Right atrium auricular region (tissue), 2 donors: ENCODE results near the gene ARHGEF25. TPM values are rescaled to one million over a fixed set of nuclear protein-coding genes. Genes with fewer than 3 reads are reported as not detected.
"Not testable (repeated sequence)": the region's sequence is repeated elsewhere in the genome, so short reads cannot be mapped to it uniquely, and the experiment has no call there.

Source experiments
- DNase-seq: peaks from one replicate; pipeline ENCODE4 v3.0.0-alpha.2; 2019; ENCODE audit warnings: low spot score
- H3K27ac ChIP-seq, 2 donors: fragments of 200-600 bp; sonication (generic); 1 replicate in 1 of 2; 2 replicates in 1 of 2; pipeline ENCODE4 v1.5.1; 2016 to 2019
- H3K27me3 ChIP-seq, 2 donors: fragments of 200-600 bp; sonication (generic); one replicate each; pipeline versions ENCODE4 v1.5.1 to v1.6.0; 2017 to 2019
- H3K36me3 ChIP-seq: fragments of 200-600 bp; sonication (generic); one replicate; pipeline ENCODE4 v1.5.1; 2016
- H3K4me1 ChIP-seq, 2 donors: fragments of 200-600 bp; sonication (generic); one replicate each; pipeline versions ENCODE4 v1.5.1 to v1.6.0; 2017 to 2019
- H3K4me3 ChIP-seq, 2 donors: fragments of 200-600 bp; sonication (generic); 1 replicate in 1 of 2; 2 replicates in 1 of 2; pipeline ENCODE4 v1.5.1; 2017 to 2019; ENCODE audit warnings: mild to moderate bottlenecking in 1 of 2, moderate library complexity in 1 of 2
- H3K9me3 ChIP-seq, 2 donors: fragments of 200-600 bp; sonication (generic); one replicate each; pipeline ENCODE4 v1.5.1; 2019
- CTCF ChIP-seq, 2 donors: fragments of 200-600 bp; sonication (generic); IDR thresholded peaks; one replicate each; pipeline ENCODE4 v1.5.1; 2019; ENCODE audit warnings: antibody characterized with exemption in 2 of 2
- total RNA-seq, 2 donors: library from RNA; depleted of rRNA; stranded (reverse); fragments of >200 nt; gene quantifications; one replicate each; pipeline ENCODE4 v1.1.0, GENCODE V29; 2016

ARHGEF25 gene
- total RNA-seq, 2 donors from 2014 or later, result 7.4 to 11.0 TPM

DNA sequence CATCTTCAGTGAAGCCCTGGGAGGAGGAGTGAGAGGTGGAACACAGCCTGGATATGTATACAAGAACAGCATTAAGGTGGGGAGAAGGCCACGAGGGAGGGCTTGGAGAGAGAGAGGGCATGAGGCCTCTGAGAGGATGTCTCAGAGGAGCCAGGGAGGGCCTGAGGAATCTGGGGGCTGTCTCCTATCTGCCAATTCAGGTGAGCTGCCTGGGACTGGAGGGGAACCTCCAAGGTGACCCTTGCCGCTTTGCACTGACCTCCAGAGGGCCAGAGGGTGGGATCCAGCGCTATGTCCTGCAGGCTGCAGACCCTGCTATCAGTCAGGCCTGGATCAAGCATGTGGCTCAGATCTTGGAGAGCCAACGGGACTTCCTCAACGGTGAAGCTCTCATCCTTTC is 4.4 kb downstream of the ARHGEF25 start:
- no peaks in the 10 kb centered on the region for H3K36me3 ChIP-seq
- TF ChIP-seq CTCF (IDR thresholded peaks at IDR 0.05), result no peak
- H3K4me3 ChIP-seq, result no peak overlapping the region
- peaks cover 3% of the 10 kb centered on the region in 2 donors for H3K27me3 ChIP-seq
- DNase-seq, result no peak
- H3K9me3 ChIP-seq, result no peaks in the 10 kb centered on the region
- H3K27ac ChIP-seq, result no peak overlapping the region
- H3K4me1 ChIP-seq, result peaks cover 0 to 53% of the 10 kb centered on the region in 2 donors

- no peaks in the 10 kb centered on the region for H3K36me3 ChIP-seq
- no peak for TF ChIP-seq CTCF (IDR thresholded peaks at IDR 0.05)
- H3K9me3 ChIP-seq, result no peaks in the 10 kb centered on the region
- no peak for DNase-seq
- H3K27ac ChIP-seq, result no peak overlapping the region
- H3K4me3 ChIP-seq, result peak overlapping the region in 1 of 2 donors; percentile 10
- peaks cover 9 to 12% of the 10 kb centered on the region in 2 donors for H3K27me3 ChIP-seq
- peaks cover 0 to 53% of the 10 kb centered on the region in 2 donors for H3K4me1 ChIP-seq
Observed at GRCh38 chr12:57616383-57617101, 5.3 kb downstream of the ARHGEF25 start.

DNA sequence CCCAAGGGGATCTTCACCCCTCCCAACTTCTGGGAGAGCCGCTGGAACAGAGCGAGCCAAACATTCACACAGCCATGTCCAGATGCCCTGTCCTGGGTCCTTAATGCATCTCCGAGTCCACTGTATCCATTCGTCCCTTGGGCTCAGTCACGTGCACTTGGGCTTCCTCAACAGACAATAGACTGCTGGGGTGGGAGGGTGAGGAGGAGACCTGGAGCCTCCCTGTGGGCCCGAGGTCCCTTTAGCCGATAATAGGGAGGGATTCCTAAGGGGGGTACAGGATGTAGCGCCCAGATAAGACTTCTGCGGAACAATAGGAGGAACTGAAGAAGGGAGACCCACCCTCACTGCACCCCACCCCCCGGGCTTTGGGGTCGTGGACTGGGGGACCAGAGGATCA is 6.7 kb downstream of the ARHGEF25 start:
- Histone ChIP-seq H3K27ac (no peak overlapping the region), H3K36me3 (no peaks in the 10 kb centered on the region), H3K9me3 (no peaks in the 10 kb centered on the region), H3K27me3 (peaks cover 11 to 14% of the 10 kb centered on the region in 2 donors), H3K4me3 (peak overlapping the region in 1 of 2 donors; percentile 27), H3K4me1 (peaks cover 0 to 45% of the 10 kb centered on the region in 2 donors)
- no peak for TF ChIP-seq CTCF (IDR thresholded peaks at IDR 0.05)
- no peak for DNase-seq

- not testable (repeated sequence) for H3K9me3 ChIP-seq, DNase-seq, H3K27ac ChIP-seq, H3K4me3 ChIP-seq, H3K36me3 ChIP-seq
- H3K4me1 ChIP-seq, result peaks cover 0 to 40% of the 10 kb centered on the region in 2 donors
- peaks cover 11 to 14% of the 10 kb centered on the region in 2 donors for H3K27me3 ChIP-seq
Observed at GRCh38 chr12:57618431-57618830, 7.2 kb downstream of the ARHGEF25 start.

DNA sequence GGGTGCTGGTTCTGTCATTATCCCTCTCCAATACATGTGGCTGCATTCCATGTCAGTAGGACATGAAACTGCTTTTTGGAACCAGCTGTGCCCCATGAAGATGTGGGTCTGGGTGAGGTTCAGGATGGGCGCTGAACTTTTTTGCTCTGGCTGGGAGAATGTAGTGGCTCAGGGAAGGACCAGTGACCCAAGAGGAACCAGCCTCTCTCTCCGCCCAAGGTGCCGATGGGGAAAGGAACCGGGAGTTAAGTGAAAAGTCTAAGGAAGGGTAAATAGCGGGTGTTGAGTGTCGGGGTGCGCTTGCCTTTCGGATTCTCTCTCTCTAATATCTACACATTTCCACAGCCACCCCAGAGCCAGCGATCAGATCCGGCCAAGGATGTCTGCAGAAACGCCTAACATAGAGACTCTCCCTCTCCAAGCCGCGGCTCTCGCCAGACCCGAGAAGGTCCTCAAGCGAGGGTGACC is 7.8 kb downstream of the ARHGEF25 start:
- no peaks in the 10 kb centered on the region for H3K36me3 ChIP-seq
- H3K27ac ChIP-seq, result no peak overlapping the region
- H3K27me3 ChIP-seq, result peaks cover 11 to 14% of the 10 kb centered on the region in 2 donors
- no peaks in the 10 kb centered on the region for H3K9me3 ChIP-seq
- no peak for TF ChIP-seq CTCF (IDR thresholded peaks at IDR 0.05)
- no peak for DNase-seq
- peak overlapping the region in 1 of 2 donors; percentile 31 for H3K4me3 ChIP-seq
- peaks cover 0 to 34% of the 10 kb centered on the region in 2 donors for H3K4me1 ChIP-seq

GRCh38 chr12:57619434-57620244 is 8.4 kb downstream of the ARHGEF25 start:
- Histone ChIP-seq H3K27me3 (peaks cover 11 to 14% of the 10 kb centered on the region in 2 donors), H3K4me1 (peaks cover 0 to 34% of the 10 kb centered on the region in 2 donors), H3K4me3 (peak overlapping the region in 1 of 2 donors; percentile 31), H3K36me3 (no peaks in the 10 kb centered on the region), H3K27ac (no peak overlapping the region), H3K9me3 (no peaks in the 10 kb centered on the region)
- DNase-seq, result no peak
- no peak for TF ChIP-seq CTCF (IDR thresholded peaks at IDR 0.05)
